DOHH2 (cell line): Measurements from ENCODE around the gene HSBP1L1.

ENCODE experiments used
- H3F3A ChIP-seq: fragments of 200-600 bp; sonication (generic), shearing (Covaris generic); 2 replicates; pipeline ENCODE4 v1.6.0; 2016; ENCODE audit warnings: antibody characterized with exemption, mild to moderate bottlenecking; ENCODE audit not compliant: control insufficient read depth, insufficient read depth
- H3K27ac ChIP-seq: fragments of 200-600 bp; sonication (generic); 2 replicates; pipeline ENCODE4 v1.5.1; 2014; ENCODE audit warnings: low read depth, mild to moderate bottlenecking, low read length, moderate library complexity
- H3K27me3 ChIP-seq: fragments of 200-600 bp; sonication (generic); 2 replicates; pipeline ENCODE4 v1.6.1; 2014; ENCODE audit warnings: mild to moderate bottlenecking, low read length, mixed read lengths; ENCODE audit not compliant: control insufficient read depth
- H3K36me3 ChIP-seq: fragments of 200-600 bp; sonication (generic); 2 replicates; pipeline ENCODE4 v1.6.1; 2014; ENCODE audit warnings: mild to moderate bottlenecking, low read length, moderate library complexity, mixed read lengths; ENCODE audit not compliant: control insufficient read depth
- H3K4me1 ChIP-seq: fragments of 200-600 bp; sonication (generic); 2 replicates; pipeline ENCODE4 v1.6.1; 2014; ENCODE audit warnings: mild to moderate bottlenecking, low read length, mixed read lengths; ENCODE audit not compliant: control insufficient read depth
- H3K4me2 ChIP-seq: fragments of 200-600 bp; sonication (generic); 2 replicates; pipeline ENCODE4 v1.6.0; 2014; ENCODE audit warnings: mild to moderate bottlenecking, low read length, moderate library complexity
- H3K4me3 ChIP-seq: fragments of 200-600 bp; sonication (generic); 2 replicates; pipeline ENCODE4 v1.5.1; 2014; ENCODE audit warnings: mild to moderate bottlenecking, low read length, mixed read lengths
- H3K79me2 ChIP-seq: fragments of 200-600 bp; sonication (generic); 2 replicates; pipeline ENCODE4 v1.6.1; 2014; ENCODE audit warnings: mild to moderate bottlenecking, low read length, mixed read lengths; ENCODE audit not compliant: control insufficient read depth
- H3K9me2 ChIP-seq: fragments of 200-600 bp; sonication (generic); replicated peaks from 2 replicates; pipeline ENCODE4 v1.6.1; 2014; ENCODE audit warnings: mild to moderate bottlenecking, low read length, mixed read lengths; ENCODE audit not compliant: control insufficient read depth
- H3K9me3 ChIP-seq: fragments of 200-600 bp; sonication (generic); 2 replicates; pipeline ENCODE4 v1.6.1; 2014; ENCODE audit warnings: antibody characterized with exemption, low read length, mixed read lengths; ENCODE audit not compliant: control insufficient read depth, insufficient read depth
- H4K20me1 ChIP-seq: fragments of 200-600 bp; sonication (generic); 2 replicates; pipeline ENCODE4 v1.6.0; 2014; ENCODE audit warnings: low read depth, mild to moderate bottlenecking, antibody characterized with exemption, low read length, moderate library complexity; ENCODE audit not compliant: control insufficient read depth, insufficient read depth
- EZH2phosphoT487 ChIP-seq: fragments of 200-600 bp; sonication (generic); IDR thresholded peaks from 2 replicates; pipeline ENCODE4 v1.6.1; 2017; ENCODE audit warnings: borderline replicate concordance, mild to moderate bottlenecking, antibody characterized with exemption, low read length, moderate library complexity, mixed read lengths
- TF ChIP-seq, protein P1 (sequence below): fragments of 200-600 bp; sonication (generic); IDR thresholded peaks from one replicate; pipeline ENCODE4 v1.5.1; 2014; ENCODE audit warnings: antibody characterized with exemption, mild to moderate bottlenecking, low read depth, low read length; ENCODE audit not compliant: poor library complexity, severe bottlenecking

Gene HSBP1L1

DNA sequence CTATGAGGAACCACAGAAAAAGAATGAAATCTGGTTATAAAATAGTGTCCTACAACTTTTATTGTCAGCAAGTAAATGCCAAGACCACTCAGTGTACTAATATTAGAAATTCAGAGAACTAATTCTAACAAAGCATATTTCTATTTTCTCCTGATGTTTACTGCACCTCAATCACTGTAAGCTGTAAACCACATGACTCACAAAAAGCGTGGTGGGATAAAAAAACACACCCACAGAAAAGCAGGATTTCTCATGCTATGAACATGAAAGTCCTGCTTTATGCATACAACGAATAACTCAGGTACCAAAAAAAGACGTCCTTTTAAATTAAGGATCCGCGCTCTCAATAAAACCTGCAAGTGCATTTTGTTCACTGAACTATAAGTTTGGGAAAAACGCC lies 23.1 kb downstream of the HSBP1L1 start:
- Histone ChIP-seq H3K27me3 (no peaks in the 10 kb centered on the region), H3K4me3 (peak overlapping the region; percentile 93), H3K9me2 (no peaks in the 10 kb centered on the region), H3K4me1 (peaks cover 28% of the 10 kb centered on the region), H3K36me3 (peaks cover 54% of the 10 kb centered on the region), H3K79me2 (peaks cover 66% of the 10 kb centered on the region), H3K9me3 (no peaks in the 10 kb centered on the region), H4K20me1 (peaks cover 47% of the 10 kb centered on the region; the same call in 1 of the 2 replicates), H3F3A (no peaks in the 10 kb centered on the region), H3K27ac (peak overlapping the region; percentile 71), H3K4me2 (peak overlapping the region; percentile 74)
- TF ChIP-seq, protein P1, sequence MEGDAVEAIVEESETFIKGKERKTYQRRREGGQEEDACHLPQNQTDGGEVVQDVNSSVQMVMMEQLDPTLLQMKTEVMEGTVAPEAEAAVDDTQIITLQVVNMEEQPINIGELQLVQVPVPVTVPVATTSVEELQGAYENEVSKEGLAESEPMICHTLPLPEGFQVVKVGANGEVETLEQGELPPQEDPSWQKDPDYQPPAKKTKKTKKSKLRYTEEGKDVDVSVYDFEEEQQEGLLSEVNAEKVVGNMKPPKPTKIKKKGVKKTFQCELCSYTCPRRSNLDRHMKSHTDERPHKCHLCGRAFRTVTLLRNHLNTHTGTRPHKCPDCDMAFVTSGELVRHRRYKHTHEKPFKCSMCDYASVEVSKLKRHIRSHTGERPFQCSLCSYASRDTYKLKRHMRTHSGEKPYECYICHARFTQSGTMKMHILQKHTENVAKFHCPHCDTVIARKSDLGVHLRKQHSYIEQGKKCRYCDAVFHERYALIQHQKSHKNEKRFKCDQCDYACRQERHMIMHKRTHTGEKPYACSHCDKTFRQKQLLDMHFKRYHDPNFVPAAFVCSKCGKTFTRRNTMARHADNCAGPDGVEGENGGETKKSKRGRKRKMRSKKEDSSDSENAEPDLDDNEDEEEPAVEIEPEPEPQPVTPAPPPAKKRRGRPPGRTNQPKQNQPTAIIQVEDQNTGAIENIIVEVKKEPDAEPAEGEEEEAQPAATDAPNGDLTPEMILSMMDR: no peak
- TF ChIP-seq EZH2phosphoT487: no peak

DNA sequence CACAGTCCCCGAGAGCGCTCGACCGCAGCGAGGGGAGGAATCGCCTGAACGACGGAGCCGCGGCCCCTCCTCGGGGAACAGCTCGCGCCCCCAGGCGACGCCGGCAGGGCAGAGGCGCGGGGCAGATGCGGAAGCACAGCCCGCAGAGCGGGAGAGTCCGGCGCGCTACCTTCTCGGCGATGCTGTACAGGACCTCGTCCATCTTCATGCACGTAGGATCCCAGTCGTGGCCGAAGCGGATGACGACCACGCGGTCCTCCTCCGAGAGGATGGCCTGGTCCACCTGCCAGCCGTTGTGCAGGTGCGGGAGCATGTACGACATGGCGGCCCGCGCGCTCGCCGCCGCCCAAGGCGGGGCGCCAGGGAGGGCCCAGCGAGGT lies 23.6 kb downstream of the HSBP1L1 start:
- H3K27ac ChIP-seq: peak overlapping the region; percentile 71
- H3K4me3 ChIP-seq: peak overlapping the region; percentile 93
- no peaks in the 10 kb centered on the region for H3K9me3 ChIP-seq
- H3K9me2 ChIP-seq: no peaks in the 10 kb centered on the region
- peaks cover 2% of the 10 kb centered on the region for H3K27me3 ChIP-seq
- H4K20me1 ChIP-seq: peaks cover 43% of the 10 kb centered on the region; the same call in 1 of the 2 replicates
- peak overlapping the region; percentile 74 for H3K4me2 ChIP-seq
- TF ChIP-seq EZH2phosphoT487: no peak
- TF ChIP-seq, protein P1: peak; percentile 64
- H3K4me1 ChIP-seq: peaks cover 28% of the 10 kb centered on the region
- no peaks in the 10 kb centered on the region for H3F3A ChIP-seq
- H3K36me3 ChIP-seq: peaks cover 49% of the 10 kb centered on the region
- H3K79me2 ChIP-seq: peaks cover 62% of the 10 kb centered on the region

- Histone ChIP-seq H3K4me3 (peak within 1 kb of the TSS; percentile 93), H3K4me2 (peak within 1 kb of the TSS; percentile 74), H4K20me1 (peaks cover 37% of the 10 kb centered on the region; the same call in 1 of the 2 replicates), H3F3A (no peaks in the 10 kb centered on the region), H3K27ac (peak within 1 kb of the TSS; percentile 71), H3K4me1 (peaks cover 27% of the 10 kb centered on the region), H3K9me2 (no peaks in the 10 kb centered on the region), H3K9me3 (no peaks in the 10 kb centered on the region), H3K27me3 (peaks cover 8% of the 10 kb centered on the region), H3K79me2 (peaks cover 56% of the 10 kb centered on the region), H3K36me3 (peaks cover 44% of the 10 kb centered on the region)
- TF ChIP-seq, protein P1: no peak
- no peak for TF ChIP-seq EZH2phosphoT487
Measured at GRCh38 chr18:79988451-79989194, 24.2 kb downstream of the HSBP1L1 start, which contains the start of gene TXNL4A. Gene TXNL4A, minus strand, starts transcription at chr18:79988563. Its CDS starts 171 bp downstream, at chr18:79988392.
